GM10248 (cell line): ENCODE data around the gene FASTK.

Experiments used
- CTCF ChIA-PET: fragments of 300-600 bp; sonication (Branson Sonifier 250); formaldehyde crosslinking; extraction: SDS; loops from one replicate; lab custom pipeline; 2021; ENCODE audit warnings: antibody characterized with exemption; lab: Yijun Ruan, JAX
- POLR2A ChIA-PET: fragments of 350-650 bp; sonication (Branson Sonifier 250); formaldehyde crosslinking; extraction: SDS; loops from one replicate; lab custom pipeline; 2020; ENCODE audit warnings: antibody characterized with exemption; lab: Yijun Ruan, JAX
- DNase-seq: peaks from one replicate; pipeline ENCODE4 v3.0.0; 2012; ENCODE audit errors: extremely low spot score
- CTCF ChIP-seq: IDR thresholded peaks from 2 replicates; pipeline ENCODE4 v1.5.1; 2012; ENCODE audit warnings: mild to moderate bottlenecking, low read depth; ENCODE audit errors: extremely low read depth, missing control alignments, control extremely low read depth

Gene FASTK

GRCh38 chr7:151079199-151079910, 1.3 kb downstream of the FASTK start:
- DNase-seq: no peak
- ChIA-PET POLR2A (no interaction called here), CTCF (interaction anchor here (1.7 kb wide), 1 partner anchor 33 kb away, joined by 3 read pairs; no protein-coding TSS in a partner anchor)
- TF ChIP-seq CTCF: no peak

GRCh38 chr7:151078233-151079040, 2.2 kb downstream of the FASTK start:
- ChIA-PET POLR2A (no interaction called here), CTCF (interaction anchor here (1.4 to 1.9 kb wide), 4 partner anchors 18 to 94 kb away, joined by 3 to 7 read pairs (median 4); no protein-coding TSS in a partner anchor)
- no peak for DNase-seq
- no peak for TF ChIP-seq CTCF

DNA sequence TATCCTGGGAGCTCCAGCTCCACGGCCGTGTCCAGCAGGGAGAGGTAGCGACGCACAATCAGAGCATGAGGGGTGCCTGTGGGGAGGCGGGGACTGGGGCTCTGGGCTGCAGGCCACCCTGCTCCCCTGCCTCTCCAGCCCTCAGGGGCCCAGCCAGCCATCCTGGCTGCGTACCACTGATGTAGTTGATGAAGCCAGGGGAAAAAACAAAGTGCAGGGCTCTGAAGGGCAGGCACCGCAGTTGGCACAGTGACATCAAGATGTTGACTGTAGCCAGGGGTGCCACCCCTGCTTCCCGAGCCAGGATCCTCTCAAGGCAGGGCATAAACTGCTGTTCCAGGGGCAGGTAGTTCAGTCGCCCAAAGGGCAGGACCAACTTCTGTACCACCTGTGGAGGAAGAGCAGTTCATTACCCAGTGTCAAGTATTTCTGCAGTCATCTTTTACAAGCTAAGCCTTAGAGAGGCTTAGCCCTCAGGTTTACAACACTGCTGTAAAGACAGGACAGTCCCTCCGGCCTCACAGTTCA, 2.8 kb downstream of the FASTK start:
- CTCF ChIA-PET: interaction anchor here (0.9 to 1.9 kb wide), 9 partner anchors 10 to 93 kb away, joined by 3 to 8 read pairs (median 3); partner anchors contain the start of gene ABCB8
- TF ChIP-seq CTCF: no peak
- DNase-seq: no peak
- POLR2A ChIA-PET: no interaction called here

DNA sequence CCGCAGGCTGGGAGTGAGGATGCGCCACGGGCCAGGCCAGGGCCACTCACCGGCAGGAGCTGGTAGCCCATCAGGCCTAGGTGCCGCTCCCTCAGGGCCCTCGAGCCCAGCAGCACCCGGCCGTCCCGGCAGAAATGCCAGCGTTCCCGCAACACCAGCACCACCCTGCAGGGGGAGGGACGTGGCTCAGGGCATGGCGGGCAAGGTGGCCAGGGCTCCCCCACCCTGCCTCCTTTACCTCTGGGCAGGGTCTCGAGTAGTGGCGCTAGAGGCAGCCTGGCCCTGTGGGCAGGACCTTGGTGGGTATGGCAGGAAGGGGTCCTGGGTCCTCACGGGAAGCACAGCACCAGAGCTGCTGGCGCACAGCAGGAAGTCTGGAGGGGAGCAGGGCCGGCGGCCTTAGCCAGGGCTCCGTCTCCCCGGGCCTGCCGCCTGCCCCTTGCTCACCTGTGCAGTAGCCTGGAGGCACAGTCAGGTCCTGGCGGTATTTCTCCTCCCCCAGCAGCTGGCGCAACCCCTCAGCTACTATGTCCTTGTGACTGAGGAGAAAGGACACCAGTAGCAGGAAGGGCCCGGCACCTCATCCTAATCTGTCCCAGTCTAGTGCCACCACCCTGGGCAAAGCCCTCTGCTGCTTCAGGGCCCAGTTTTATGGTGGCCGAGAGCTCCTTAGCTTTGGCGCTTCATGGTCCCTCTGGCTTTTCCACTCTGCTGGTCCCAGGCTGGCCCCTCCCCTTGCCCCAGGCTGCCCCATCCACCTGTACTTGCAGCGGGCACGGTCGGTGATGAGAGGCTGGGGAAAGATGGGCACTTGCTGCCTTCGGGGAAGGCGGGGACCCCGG, 3.5 kb downstream of the FASTK start:
- no peak for TF ChIP-seq CTCF
- DNase-seq: no peak
- ChIA-PET POLR2A (no interaction called here), CTCF (interaction anchor here (0.9 to 2.1 kb wide), 11 partner anchors 8 to 92 kb away, joined by 3 to 8 read pairs (median 4); partner anchors contain the start of gene ABCB8)

DNA sequence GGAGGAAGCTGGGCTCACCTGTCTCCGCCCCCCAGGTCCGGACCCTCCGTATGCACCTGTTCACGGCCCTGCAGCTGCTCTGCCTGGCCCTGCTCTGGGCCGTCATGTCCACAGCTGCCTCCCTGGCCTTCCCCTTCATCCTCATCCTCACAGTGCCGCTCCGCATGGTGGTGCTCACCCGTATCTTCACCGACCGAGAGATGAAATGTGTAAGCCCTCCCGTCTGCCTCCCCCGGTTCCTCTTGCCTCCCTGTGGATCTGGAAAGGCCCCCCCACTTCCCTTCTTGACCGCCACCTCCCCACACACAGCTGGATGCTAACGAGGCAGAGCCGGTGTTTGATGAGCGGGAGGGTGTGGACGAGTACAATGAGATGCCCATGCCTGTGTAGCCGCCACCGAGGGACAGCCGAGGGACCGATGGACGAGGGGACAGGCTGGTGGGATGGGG, 4.6 kb downstream of the FASTK start:
- TF ChIP-seq CTCF: no peak
- DNase-seq: no peak
- ChIA-PET POLR2A (no interaction called here), CTCF (interaction anchor here (1.0 to 2.1 kb wide), 6 partner anchors 9 to 58 kb away, joined by 4 to 8 read pairs (median 6); no protein-coding TSS in a partner anchor)

- CTCF ChIA-PET: interaction anchor here (1.8 to 2.1 kb wide), 4 partner anchors 10 to 57 kb away, joined by 4 to 8 read pairs (median 7); no protein-coding TSS in a partner anchor
- no peak for DNase-seq
- POLR2A ChIA-PET: no interaction called here
- no peak for TF ChIP-seq CTCF
Measured at GRCh38 chr7:151075662-151075971, 5.0 kb downstream of the FASTK start.
